Diencephalon (tissue), 1 donor: ENCODE measurements around the gene C1orf146. TPM values are rescaled to one million over a fixed set of nuclear protein-coding genes. Genes with fewer than 3 reads are reported as not detected.

Experiments
- total RNA-seq: library from RNA; depleted of rRNA; stranded (reverse); fragments of >200 nt; gene quantifications from one replicate; pipeline ENCODE4 v1.2.3, GENCODE V29; 2014

C1orf146 gene
- total RNA-seq, result not detected

GRCh38 chr1:92217721-92218120 lies at the start of gene C1orf146:
Gene C1orf146 (plus strand): TSS chr1:92217915. CDS start chr1:92231421, 13,506 bp downstream.

Other genes starting within 250 kb of the C1orf146 start
- gene EPHX4, start 187.9 kb upstream of the C1orf146 start, total RNA-seq, result 2.1 TPM
- not detected for gene SETSIP, start 142.5 kb upstream of the C1orf146 start, total RNA-seq
- 93.0 TPM for gene BTBD8, start 137.6 kb upstream of the C1orf146 start, total RNA-seq
- gene GLMN, start 81.1 kb downstream of the C1orf146 start, total RNA-seq, result 30.2 TPM
- gene RPAP2, start 81.1 kb downstream of the C1orf146 start, total RNA-seq, result 24.0 TPM